Subcutaneous adipose tissue (tissue), 4 donors: Measurements from ENCODE around the gene GPR17. TPM values are rescaled to one million over a fixed set of nuclear protein-coding genes. Genes with fewer than 3 reads are reported as not detected.

Source experiments
- CTCF ChIP-seq: fragments of 450-650 bp; IDR thresholded peaks from one replicate; pipeline ENCODE4 v1.5.1; 2016; ENCODE audit warnings: low read depth, mild to moderate bottlenecking, control low read depth, antibody characterized with exemption, moderate library complexity
- total RNA-seq, 4 donors: library from RNA; depleted of rRNA; stranded (reverse); fragments of >200 nt; gene quantifications; one replicate each; pipeline ENCODE4 v1.1.0, GENCODE V29; 2016

Gene GPR17
- total RNA-seq, 4 donors from 2014 or later = not detected

- TF ChIP-seq CTCF = no peak
These were observed 41.0 kb upstream of the GPR17 start for GRCh38 chr2:127604986-127605385.

DNA sequence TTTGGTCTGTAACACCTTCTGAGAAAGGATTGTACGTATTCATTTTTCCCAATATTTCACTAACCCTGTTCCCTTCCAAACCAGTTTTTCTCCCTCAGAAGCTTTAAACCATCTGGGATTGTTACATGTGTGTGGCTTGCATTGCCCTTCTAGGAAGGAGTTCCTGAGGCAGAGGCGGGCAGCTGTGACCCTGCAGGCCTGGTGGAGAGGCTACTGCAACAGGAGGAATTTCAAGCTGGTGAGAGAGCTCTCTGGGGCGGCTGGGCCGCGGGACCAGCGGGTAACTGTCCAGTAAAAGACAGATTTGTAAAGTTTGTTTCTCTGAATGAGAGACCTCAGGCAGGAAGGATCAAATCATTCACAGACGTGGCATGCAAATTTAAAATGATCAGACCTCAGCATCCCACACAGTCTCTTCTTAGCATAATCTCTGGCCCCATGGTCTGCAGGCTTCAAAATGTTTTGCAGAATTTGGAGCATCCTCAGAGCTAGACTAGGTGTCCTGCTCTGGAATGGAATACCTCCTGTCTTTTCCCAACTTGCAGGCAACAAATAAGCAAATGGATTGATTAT lies 40.2 kb upstream of the GPR17 start:
- TF ChIP-seq CTCF = no peak

DNA sequence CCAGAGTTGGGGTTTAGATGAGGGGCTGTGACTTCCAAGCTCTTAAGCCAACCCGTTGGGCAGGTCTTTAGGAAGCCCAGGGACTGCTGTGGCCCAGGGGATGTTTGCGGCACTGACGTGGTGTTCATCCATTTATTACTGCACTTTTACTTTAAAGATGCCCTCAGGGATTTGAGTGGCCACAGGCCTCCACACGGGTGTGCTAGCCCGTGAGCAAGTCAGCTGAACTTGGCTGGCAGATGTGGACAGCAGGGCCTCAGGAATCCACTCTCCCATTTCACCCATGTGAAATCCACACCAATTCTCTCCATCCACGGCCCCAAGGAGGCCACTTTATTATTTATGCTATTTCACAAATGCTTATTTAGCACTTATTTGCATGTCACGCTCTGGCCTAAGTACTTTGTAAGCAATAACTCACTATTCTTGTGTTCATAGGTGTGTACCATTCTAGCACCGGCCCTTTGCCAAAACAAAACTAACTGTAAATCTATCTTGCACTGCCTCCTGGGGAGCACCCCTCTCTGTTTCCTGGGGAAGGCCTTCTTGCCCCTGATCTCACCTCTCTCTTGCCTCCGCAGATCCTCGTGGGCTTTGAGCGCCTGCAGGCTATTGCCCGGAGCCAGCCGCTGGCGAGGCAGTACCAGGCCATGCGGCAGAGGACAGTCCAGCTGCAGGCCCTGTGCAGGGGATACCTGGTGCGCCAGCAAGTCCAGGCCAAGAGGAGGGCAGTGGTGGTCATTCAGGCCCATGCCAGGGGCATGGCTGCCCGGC lies 39.1 kb upstream of the GPR17 start:
- no peak for TF ChIP-seq CTCF

DNA sequence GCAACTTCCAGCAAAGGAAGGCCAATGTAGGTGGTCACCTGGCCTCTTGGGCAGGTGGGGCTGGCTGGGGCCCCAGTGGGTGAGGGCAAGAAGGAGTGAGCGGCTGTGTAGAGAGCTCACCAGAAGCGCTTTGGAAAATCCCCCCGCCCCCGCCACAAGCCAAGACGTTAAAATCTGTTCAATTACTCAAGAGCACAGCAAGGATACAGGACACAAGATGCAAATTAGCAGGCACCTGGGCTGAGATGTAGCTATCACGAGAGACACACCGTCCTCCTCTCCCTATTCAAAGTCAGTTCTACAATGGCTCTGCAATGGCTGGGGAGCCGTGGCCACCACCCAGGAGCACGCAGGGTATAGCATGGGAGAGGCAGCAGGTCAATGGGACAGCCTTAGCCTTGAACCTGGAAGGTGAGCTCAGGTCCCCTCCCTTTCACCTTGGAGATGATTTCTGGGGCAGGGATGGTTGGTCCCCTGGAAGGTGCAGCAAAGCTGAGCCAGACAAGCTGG lies 38.5 kb upstream of the GPR17 start:
- TF ChIP-seq CTCF = no peak

GRCh38 chr2:127608061-127609030 lies 37.6 kb upstream of the GPR17 start:
- TF ChIP-seq CTCF = no peak

DNA sequence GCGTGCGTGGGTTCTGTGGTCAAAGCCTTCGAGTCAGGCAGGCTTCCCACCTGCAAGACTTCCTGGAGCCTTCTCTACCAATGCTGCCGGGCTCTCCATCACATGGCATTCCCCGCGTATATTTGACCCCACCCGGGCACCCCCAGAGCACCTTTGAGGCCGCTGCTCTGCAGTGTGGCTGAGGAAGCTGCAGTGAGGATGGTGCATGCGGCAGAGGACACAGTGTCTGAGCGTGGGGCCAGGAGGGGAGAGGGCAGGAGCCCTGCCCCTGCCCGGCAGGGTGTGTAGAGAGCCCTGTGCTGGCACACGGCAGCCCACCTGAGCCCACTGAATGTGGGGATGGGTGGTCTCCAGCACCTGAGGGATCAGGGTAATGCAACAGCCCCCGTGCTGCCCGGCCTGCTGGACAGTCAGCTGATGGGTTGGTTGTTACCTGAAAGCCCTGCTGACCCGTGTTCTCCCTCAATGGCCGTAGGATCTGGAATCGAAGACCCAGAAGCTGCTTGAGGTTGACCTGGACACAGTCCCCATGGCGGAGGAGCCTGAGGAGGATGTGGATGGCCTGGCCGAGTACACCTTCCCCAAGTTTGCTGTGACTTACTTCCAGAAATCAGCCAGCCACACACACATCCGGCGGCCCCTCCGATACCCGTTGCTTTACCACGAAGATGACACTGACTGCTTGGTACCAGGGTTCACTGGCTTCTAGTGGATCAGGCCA lies 36.8 kb upstream of the GPR17 start:
- TF ChIP-seq CTCF = no peak
